Measurements from ENCODE around the gene POLR2L.

The POLR2L gene

DNA sequence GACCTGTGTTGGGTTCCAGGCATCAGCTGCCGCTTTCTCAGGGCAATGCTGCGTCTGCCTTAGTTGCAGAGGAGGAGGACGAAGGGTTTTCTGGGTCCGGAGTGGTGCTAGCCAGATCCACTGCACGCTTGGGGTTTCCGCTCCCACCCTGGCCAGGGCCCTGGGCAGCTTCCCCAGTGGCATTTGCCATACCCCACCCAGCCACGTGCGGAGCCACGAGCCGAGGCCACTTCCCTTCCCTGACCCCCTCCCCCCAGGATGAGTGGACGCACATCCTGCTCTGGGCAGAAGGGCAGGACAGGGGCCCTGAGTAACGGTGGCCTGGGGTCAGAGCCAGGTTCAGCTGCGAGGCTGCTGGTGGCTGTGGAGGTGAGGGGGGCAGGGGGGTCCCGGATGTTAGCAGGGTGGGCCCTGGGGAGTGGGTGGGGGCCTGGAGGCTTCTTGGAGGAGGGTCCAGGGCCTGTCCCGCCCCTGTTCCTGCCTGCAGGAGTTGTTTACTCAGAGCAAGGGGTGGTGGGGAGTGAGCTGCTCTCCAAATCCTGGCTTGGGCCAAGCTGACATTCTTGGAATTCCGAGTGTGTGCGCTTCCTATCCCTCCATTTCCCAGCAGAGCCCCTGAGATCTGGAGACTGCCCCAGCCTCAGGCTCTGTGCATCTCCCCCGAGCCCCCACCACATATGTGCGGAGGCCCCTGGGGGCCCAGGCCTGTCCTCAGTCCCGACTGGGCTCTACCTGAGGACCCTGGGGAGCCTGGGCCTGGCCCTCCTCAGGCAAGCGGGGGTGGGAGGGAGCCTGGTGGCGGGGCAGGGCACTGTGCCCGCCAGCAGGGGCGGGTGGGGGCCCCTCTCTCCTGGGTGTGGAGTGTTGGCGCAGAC is 1.7 kb upstream of the POLR2L start:
- in situ Hi-C loops (cut with MboI; ENCODE audit: low sequenced_read_pairs) = no loop called here

GRCh38 chr11:843086-843734 is 881 bp upstream of the POLR2L start:
- in situ Hi-C loops (cut with MboI; ENCODE audit: low sequenced_read_pairs) = no loop called here

- in situ Hi-C loops (cut with MboI; ENCODE audit: low sequenced_read_pairs) = no loop called here
Observed at GRCh38 chr11:841981-842369, 354 bp downstream of the POLR2L start.

DNA sequence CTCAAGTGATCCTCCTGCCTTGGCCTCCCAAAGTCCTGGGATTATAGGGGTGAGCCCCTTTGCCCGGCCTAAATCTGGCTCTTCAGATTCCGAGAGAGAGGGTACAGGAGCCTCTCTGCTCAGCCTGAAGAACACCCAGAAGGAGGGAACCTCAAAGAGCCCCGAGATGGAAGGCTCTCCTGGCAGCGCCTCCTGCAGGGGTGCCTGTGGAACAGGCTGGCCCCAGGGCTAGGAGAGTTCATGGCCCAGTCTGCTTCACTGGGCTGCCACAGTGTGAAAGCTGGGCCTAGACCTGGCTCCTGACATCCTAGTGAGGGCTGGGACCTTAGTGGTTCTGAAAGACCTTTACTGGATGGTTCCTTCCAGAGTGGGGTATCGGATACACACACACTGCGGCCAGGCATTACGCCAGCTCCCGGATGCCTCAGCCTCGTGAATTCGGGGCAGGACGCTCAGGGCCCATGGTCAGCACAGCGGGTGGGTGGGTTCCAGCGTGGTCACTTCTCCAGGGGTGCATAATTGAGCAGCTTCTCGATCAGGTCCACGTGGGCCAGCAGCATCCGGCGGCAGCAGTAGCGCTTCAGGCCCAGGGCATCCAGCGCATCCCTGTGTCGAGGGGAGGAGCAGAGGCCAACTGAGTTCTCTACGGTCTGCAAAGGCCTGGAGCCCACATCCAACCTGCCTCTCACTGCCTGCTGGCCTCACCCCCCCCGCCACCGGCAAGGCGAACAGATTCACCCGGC is 2.3 kb downstream of the POLR2L start:
- in situ Hi-C loops (cut with MboI; ENCODE audit: low sequenced_read_pairs) = no loop called here

- in situ Hi-C loops (cut with MboI; ENCODE audit: low sequenced_read_pairs) = no loop called here
Observed at GRCh38 chr11:839280-839623, 3.1 kb downstream of the POLR2L start.

DNA sequence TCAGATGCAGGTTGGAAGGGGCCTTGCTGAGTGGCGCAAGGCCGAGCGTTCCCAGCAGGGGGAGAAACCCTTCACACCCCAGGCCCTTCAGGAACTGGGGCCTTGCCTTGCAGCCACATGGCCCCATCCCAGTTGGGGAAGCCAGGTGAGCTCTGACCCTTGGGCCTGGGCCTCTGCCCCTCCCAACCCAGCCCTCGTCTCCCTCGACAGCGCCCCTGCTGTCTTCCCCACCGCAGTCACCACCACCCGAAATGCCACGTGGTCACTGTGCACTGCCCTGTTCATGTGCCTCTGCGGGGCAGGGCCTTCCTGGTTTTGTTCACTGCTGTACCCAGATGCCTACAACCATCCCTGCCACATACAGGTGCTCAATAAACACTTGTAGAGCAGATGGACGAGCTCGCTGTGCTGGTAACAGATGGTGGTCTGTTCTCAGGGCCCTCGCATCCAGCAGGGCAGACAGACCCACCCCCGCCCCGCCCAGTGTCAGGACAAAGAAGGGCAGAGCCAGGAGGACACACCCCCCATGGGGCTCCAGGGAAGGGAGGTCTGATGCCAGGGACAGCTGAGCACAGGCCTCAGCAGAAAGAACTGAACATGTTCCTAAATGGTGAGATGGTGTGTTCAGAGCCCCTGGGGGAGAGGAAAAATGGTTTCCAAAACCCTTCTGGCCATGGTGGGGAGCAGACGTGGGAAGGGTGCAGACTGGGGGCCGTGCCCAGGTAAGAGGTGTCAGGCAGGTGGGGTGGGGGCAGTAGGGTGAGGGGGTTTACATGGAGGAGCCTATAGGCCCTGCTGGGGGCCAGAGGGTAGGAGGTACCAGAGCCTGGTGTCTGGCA is 3.7 kb downstream of the POLR2L start:
- in situ Hi-C loops (cut with MboI; ENCODE audit: low sequenced_read_pairs) = no loop called here

GRCh38 chr11:837990-838307 is 4.4 kb downstream of the POLR2L start:
- in situ Hi-C loops (cut with MboI; ENCODE audit: low sequenced_read_pairs) = no loop called here

- in situ Hi-C loops (cut with MboI; ENCODE audit: low sequenced_read_pairs) = no loop called here
Observed at GRCh38 chr11:837189-837989, 4.9 kb downstream of the POLR2L start.

- in situ Hi-C loops (cut with MboI; ENCODE audit: low sequenced_read_pairs) = no loop called here
Observed at GRCh38 chr11:836700-837099, 5.6 kb downstream of the POLR2L start.

DNA sequence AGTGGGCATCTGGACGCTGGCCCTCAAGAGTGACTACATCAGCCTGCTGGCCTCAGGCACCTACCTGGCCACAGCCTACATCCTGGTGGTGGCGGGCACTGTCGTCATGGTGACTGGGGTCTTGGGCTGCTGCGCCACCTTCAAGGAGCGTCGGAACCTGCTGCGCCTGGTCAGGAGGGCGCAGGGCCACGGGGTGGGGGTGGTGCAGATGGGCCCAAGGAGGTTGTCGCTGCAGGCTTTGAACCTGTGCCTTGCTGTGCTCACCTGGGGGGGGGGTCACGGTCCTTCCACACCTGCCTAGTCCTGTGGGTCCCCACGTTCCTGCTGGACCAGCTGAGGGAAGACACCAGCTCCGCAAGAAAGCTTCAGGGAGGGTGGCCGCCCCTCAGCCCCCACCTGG is 6.1 kb downstream of the POLR2L start:
- in situ Hi-C loops (cut with MboI; ENCODE audit: low sequenced_read_pairs) = no loop called here

DNA sequence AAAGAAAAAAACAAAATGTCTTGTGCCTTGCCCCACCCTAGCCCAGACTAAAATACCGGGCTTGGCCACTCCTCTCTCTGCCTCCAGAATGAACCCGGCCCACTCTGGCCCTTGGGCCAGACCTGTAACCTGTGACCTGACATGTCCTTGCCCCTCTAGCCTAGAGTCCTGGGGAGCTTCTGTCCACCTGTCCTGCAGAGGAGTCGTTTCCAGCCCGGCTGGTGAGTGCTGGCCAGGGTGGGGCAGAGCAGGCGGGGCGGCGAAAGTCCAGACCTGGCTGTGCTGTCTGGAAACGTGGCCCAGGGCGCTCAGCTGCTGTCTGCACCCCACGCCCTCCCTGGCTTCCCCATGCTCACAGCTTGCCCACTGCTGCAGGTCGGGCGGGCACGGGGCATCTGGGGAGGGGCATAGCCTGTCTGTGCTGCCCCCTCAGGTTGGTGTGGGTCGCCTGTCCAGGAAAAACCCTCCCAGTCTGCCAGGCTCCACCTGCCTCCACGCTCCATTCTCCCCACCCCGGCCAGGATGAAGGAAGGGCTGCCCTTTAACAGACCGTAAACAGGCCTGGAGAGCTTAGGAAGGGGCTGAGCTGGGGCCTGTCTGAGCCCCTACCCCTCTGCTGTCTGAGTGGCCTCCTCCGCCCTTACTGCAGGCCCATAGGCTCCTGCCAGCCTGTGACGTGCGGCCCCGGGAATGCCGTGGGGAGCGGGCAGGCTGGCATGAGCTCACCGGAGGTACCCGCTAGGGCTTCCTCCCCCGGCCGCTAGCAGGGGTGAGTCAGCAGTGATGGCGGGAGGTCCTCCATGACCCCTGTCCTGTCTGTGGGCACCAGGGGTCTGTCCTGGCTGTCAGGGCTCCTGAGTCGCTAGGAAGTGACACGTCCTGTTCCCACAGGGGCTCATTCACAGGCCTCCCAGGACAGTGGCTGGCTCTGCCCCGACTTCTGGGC is 7.7 kb downstream of the POLR2L start:
- in situ Hi-C loops (cut with MboI; ENCODE audit: low sequenced_read_pairs) = no loop called here

DNA sequence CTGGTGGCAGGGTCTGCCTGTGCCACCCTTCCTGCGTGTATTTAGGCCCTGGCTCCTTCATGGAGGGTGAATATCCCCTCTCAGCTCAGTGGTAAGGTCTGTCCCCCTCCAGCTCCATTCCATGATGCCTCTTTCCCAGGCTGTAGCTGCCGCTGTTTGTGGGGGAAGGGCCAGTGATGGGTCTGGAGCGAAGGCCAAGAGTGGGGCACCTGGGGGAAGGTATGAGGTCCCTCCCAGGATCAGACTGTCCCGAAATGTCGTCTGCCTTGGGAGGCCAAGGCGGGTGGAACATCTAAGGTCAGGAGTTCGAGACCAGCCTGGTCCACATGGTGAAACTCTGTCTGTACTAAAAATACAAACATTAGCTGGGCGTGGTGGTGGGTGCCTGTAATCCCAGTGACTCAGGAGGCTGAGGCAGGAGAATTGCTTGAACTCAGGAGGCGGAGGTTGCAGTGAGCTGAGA is 8.4 kb downstream of the POLR2L start:
- in situ Hi-C loops (cut with MboI; ENCODE audit: low sequenced_read_pairs) = no loop called here

GRCh38 chr11:833114-833791 is 9.1 kb downstream of the POLR2L start:
- in situ Hi-C loops (cut with MboI; ENCODE audit: low sequenced_read_pairs) = no loop called here

DNA sequence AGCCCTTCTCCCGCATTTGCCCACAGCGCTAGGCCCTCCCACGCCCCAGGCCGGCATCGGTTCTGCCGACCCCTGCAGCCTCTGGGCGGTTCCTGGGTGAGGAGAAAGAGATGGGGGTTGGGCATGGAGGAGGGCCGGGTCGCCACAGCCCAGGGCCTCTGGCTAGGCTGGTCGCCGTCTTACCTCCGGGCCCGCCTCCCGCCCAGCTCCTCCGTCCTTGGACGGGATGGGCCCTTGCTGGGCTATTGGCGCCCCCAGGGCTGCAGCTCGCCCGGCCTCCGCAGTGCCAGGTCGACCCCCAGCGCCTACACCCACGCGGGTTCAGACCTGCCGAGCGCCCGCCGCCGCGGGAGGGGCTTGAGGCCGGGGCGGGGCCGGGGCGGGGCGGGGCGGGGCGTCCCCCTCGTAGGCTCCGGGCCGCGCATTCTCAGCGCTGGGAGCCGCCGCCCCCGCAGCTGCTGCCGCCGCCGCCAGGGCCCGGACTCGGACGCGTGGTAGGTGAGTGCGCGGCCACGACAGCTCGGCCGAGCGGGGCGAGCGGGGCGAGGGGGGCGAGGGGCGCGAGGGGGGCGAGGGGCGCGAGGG is 9.7 kb downstream of the POLR2L start, which contains the start of gene CD151:
TSS of gene CD151 (plus strand) at position 424 of the 585 bp plus-strand sequence. CDS start 3,118 bp downstream, outside the sequence.
- in situ Hi-C loops (cut with MboI; ENCODE audit: low sequenced_read_pairs) = no loop called here

GRCh38 chr11:831961-832528 is 10.3 kb downstream of the POLR2L start:
- in situ Hi-C loops (cut with MboI; ENCODE audit: low sequenced_read_pairs) = no loop called here

DNA sequence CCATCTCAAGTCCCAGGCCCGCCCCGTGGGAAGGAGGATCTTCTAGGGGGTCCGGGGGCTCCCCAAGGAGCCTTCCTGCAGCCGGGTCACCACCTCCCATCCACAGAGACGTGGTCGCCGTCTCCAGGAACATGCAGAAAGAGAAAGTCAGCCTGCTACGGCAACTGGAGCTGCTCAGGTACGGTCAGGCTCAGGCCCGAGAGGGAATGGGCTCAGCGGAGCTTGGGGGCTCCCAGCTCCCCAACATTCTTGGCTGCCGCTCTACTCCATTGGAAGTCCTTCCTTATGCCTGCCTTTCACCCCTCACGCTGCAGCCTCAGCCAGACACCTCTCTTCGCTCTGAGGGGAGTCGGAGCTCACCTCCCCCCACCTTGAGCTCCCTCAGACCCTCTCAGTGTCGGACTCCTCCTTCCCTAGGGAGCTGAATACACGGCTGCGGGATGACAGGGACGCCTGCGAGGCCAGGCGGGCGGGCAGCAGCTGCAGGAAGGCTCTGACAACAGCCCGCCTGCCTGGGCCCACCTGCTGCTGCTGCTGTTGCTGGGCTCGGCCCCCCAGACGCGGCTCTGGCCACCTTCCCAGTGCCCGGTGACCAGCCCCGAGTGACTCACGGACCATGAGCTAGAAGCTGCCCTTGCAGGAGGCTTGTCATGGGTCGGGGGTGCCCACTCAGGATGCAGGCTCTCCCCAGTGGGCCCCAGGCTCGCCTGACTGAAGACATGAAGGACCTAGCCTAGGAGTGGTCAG is 11.0 kb downstream of the POLR2L start:
- in situ Hi-C loops (cut with MboI; ENCODE audit: low sequenced_read_pairs) = no loop called here

Measured in HL-60/S4 treated with retinoic acid at 250 ng/mL for 4 days and 3 days (cell line).